Amniotic epithelial cell (primary cell): ENCODE measurements around the gene MAGI3.
A peak's percentile ranks its signal among the peaks of the same experiment; 100 is the strongest.

Source experiments
- DNase-seq: peaks from one replicate; pipeline ENCODE4 v3.0.0-alpha.2; 2010; ENCODE audit warnings: low read depth

MAGI3 gene

GRCh38 chr1:113657556-113658063 is 267.3 kb downstream of the MAGI3 start:
- DNase-seq = no peak

DNA sequence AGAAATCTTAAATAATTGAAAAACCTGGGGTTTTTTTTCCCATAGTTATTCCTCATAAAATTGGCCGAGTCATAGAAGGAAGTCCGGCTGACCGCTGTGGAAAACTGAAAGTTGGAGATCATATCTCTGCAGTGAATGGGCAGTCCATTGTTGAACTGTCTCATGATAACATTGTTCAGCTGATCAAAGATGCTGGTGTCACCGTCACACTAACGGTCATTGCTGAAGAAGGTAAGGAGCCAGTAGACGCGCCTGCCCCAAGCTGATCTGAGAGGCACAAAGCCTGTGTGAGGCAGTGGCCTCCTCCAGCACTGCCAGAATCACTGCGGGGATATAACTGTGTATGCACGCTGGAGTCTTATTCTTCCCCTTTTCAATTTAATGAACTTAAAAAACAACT is 268.7 kb downstream of the MAGI3 start:
- no peak for DNase-seq

DNA sequence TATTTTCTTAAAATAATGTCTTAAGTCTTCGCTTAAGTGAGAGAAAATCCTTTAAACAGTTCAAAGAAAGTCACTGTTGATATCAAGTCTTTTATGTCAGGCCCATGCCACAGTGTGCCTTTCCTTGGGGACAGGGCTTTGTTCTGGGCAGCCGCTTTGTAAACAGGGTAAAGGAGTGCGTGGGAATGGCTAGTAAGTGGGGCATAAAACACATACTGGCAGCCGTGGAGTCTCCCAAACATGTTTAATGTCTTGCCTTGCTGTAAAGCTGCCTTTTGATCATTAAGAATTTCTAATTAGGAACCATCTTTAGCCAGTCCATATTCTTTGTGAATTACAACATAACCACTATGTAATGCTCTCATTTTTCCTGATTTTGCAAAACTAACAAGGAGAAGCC is 269.2 kb downstream of the MAGI3 start:
- no peak for DNase-seq

- no peak for DNase-seq
Observed at GRCh38 chr1:113660088-113660487, 269.8 kb downstream of the MAGI3 start.

DNA sequence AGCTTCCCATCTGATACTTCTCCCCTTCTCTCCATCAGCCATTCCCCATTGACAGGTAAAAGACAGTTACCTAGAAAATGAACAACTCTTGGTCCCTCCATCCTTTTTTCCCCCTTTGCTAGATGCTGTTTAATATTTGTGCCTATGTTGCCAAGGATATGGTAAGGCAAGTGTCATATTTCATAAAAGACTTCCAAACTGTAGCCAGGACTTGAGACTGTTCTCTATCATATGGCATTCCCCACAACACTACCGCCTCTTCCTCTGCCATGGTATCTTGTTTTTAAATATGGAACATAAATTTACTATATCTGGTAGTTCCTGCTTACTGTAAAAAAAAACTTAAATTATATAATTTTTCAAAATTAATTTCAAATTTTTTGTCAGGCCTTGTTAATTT is 271.8 kb downstream of the MAGI3 start:
- DNase-seq = no peak

DNA sequence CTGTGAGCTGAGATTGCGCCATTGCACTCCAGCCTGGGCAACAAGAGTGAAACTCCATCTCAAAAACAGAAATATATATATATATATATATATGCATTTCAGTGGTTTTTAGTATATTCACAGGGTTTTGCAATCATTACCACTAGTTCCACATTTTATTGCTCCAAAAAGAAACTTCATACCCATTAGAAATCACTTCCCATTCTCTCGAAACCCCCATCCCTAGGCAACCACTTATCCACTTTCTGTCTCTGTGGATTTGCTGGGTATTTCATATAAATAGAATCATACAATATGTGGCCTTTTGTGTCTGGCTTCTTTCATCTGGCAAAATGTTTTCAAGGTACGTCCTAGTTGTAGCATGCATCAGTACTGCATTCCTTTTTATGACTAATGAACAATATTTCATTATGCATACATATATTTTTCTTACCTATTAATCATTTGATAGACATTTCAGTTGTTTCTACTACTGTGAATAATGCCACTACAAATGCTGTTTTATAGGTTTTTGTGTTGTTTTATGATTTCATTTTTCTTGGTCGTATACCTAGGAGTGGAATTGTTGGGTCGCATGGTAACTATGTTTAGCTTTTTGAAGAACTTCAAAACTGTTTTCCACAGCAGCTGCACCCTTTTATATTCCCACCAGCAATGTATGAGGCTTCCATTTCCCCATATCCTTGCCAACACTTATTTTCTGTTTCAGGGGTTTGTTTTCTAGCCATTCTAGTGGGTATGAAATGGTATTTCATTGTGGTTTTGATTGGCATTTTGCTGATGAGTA is 273.0 kb downstream of the MAGI3 start:
- DNase-seq = peak; percentile 76

DNA sequence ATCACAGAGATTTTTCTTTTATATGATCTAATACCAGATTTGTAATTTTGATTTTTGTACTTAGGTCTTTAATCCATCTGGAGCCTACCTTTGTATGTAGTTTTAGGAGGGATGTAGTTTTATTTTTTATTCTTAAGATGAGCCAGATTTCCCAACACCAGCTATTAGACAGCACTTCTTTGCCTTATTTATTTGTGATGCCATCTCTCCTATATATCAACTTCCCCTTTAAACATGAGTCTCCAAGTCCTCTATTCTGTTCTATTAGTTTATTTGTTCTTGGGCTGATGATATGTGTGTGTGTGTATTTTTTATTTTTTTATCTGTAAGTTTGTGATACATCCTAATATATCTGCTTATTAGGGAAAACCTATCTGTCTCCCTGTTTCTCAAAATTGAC is 274.8 kb downstream of the MAGI3 start:
- DNase-seq = no peak

GRCh38 chr1:113666126-113666525 is 275.8 kb downstream of the MAGI3 start:
- DNase-seq = no peak

- DNase-seq = no peak
Observed at GRCh38 chr1:113669988-113670387, 279.7 kb downstream of the MAGI3 start.

GRCh38 chr1:113670650-113671049 is 280.3 kb downstream of the MAGI3 start:
- no peak for DNase-seq

DNA sequence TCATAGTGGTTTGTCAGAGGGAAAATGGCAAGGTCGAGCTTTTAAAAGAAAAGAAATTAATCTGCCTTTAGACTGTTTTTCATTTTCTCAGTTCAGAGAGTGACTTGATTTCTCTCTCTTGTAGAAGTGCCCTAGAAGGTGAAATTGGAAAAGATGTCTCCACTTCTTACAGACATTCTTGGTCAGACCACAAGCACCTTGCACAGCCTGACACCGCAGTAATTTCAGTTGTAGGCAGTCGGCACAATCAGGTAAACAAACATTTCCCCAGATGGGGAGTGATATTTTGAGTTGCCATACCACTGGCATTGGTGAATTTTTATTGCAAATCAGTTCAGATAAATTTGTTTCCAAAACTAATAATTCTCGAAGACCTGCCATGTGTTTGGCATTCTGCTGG is 282.2 kb downstream of the MAGI3 start:
- peak; percentile 59 for DNase-seq

- no peak for DNase-seq
Observed at GRCh38 chr1:113674591-113674990, 284.3 kb downstream of the MAGI3 start.

- peak; percentile 68 for DNase-seq
Observed at GRCh38 chr1:113675302-113675701, 285.0 kb downstream of the MAGI3 start.

- no peak for DNase-seq
Observed at GRCh38 chr1:113676524-113676923, 286.2 kb downstream of the MAGI3 start.

GRCh38 chr1:113677250-113678158 is 287.2 kb downstream of the MAGI3 start:
- DNase-seq = peak; percentile 63

DNA sequence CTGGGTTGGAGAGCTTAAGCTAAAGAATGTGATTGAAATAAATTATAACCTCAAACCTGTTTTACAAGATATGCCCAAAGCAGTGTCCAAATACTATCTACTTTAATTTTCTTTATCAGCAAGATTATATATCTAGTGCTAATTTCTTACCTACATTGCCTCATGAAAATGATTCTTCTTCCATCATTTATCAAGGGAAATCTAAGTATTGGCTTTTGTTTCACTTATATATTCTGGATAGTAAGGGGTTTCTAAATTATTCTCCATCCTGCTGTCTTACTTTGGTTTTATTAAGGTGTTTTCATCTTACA is 287.8 kb downstream of the MAGI3 start:
- no peak for DNase-seq

- DNase-seq = peak; percentile 19
Observed at GRCh38 chr1:113681596-113682337, 291.5 kb downstream of the MAGI3 start.

GRCh38 chr1:113683384-113684152 is 293.3 kb downstream of the MAGI3 start:
- DNase-seq = peak; percentile 72

- DNase-seq = peak; percentile 67
Observed at GRCh38 chr1:113684153-113684541, 293.8 kb downstream of the MAGI3 start.

- peak; percentile 39 for DNase-seq
Observed at GRCh38 chr1:113686891-113687618, 296.7 kb downstream of the MAGI3 start.

GRCh38 chr1:113691184-113691583 is 300.9 kb downstream of the MAGI3 start:
- no peak for DNase-seq
